Measurements from ENCODE around the gene FAM3C.

FAM3C gene

DNA sequence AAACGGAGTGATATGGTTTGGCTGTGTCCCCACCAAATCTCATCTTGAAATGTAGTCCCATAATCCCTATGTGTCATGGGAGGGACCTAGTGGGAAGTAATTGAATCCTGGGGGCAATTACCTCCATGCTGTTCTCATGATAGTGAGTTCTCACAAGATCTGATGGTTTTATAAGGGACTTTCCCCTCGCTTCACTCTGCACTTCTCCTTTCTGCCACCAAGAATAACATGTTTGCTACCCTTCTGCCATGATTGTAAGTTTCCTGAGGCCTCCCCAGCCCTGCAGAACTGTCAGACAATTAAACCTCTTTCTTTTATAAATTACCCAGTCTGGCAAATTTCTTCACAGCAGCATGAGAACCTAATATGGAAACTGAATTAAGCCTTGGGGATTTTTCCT, 19.1 kb downstream of the FAM3C start:
- H3K27me3 ChIP-seq: no peaks in the 10 kb centered on the region
- no peak overlapping the region for H3K4me3 ChIP-seq
- H3K27ac ChIP-seq: no peak overlapping the region
- no peaks in the 10 kb centered on the region for H3K9me3 ChIP-seq
- peaks cover 0 to 10% (median 0%) of the 10 kb centered on the region in 4 donors for H3K4me1 ChIP-seq
- no peak for TF ChIP-seq CTCF (IDR thresholded peaks at IDR 0.05)
- H3K36me3 ChIP-seq: peaks cover 0 to 32% (median 31%) of the 10 kb centered on the region in 3 donors
- no peak for DNase-seq
- intact Hi-C loops (cut with DNase I; ENCODE audit: low total_unique reads): loop anchor here (10.0 kb wide), 1 partner anchor 242 kb away; no protein-coding TSS in a partner anchor

GRCh38 chr7:121373177-121373576, 22.9 kb downstream of the FAM3C start:
- no peak overlapping the region for H3K27ac ChIP-seq
- no peaks in the 10 kb centered on the region for H3K9me3 ChIP-seq
- peaks cover 0 to 35% (median 27%) of the 10 kb centered on the region in 3 donors for H3K36me3 ChIP-seq
- TF ChIP-seq CTCF (IDR thresholded peaks at IDR 0.05): no peak
- intact Hi-C loops (cut with DNase I; ENCODE audit: low total_unique reads): loop anchor here (10.0 kb wide), 1 partner anchor 238 kb away; no protein-coding TSS in a partner anchor
- DNase-seq: no peak
- no peaks in the 10 kb centered on the region for H3K27me3 ChIP-seq
- peaks cover 0 to 13% (median 3%) of the 10 kb centered on the region in 4 donors for H3K4me1 ChIP-seq
- H3K4me3 ChIP-seq: no peak overlapping the region

DNA sequence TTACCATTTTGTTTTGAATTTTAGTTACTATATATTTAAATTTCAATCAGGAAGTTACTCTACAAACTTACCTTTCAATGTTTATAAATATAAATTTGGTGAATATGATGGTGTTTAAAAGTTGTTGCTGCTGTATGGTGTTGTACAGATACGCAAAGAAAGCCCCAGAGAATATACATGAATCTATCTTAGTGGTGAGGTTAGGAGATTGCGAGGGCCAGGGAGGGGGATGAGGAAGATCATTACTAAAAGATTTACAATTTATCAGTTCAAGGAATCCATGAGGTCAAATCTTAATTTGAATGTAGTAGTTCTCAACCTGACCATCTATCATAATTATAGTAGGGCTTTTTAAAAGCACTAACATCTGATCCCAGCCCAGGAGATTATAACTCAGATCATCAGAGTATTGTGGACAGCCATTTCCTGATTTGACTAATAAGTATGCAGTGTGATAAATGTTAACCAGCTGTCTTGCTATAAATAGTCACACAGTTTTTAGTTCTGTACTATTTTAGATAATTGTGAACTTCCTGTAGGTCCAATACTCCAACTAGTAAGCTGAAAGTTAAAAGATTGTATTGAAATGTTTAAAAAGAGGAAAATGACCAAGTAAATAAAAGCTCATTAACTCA, 23.6 kb downstream of the FAM3C start:
- no peak overlapping the region for H3K27ac ChIP-seq
- no peak for DNase-seq
- no peaks in the 10 kb centered on the region for H3K9me3 ChIP-seq
- peaks cover 0 to 28% (median 20%) of the 10 kb centered on the region in 3 donors for H3K36me3 ChIP-seq
- no peak overlapping the region for H3K4me3 ChIP-seq
- H3K4me1 ChIP-seq: peaks cover 0 to 13% (median 3%) of the 10 kb centered on the region in 4 donors
- H3K27me3 ChIP-seq: no peaks in the 10 kb centered on the region
- intact Hi-C loops (cut with DNase I; ENCODE audit: low total_unique reads): loop anchor here (10.0 kb wide), 1 partner anchor 238 kb away; no protein-coding TSS in a partner anchor
- no peak for TF ChIP-seq CTCF (IDR thresholded peaks at IDR 0.05)

DNA sequence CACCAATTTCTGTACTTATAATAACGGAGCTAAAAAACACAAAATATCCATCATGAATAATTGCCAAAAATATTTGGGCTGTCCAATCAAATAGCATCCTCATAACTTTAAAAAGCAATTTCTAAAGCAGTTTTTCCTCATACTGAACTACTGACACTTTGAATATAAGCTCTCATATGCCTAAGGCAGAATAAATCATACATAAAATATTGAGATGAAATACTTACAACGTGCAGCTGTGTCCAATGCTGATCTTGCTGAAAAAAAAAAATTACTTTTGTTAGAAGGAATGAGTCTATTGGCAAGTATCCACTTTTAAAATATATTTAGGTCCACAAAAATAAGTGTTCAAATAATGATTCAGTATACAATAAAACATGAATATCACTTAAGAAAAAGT, 24.2 kb downstream of the FAM3C start:
- no peak overlapping the region for H3K27ac ChIP-seq
- H3K4me1 ChIP-seq: peaks cover 0 to 13% (median 3%) of the 10 kb centered on the region in 4 donors
- no peaks in the 10 kb centered on the region for H3K27me3 ChIP-seq
- no peak for TF ChIP-seq CTCF (IDR thresholded peaks at IDR 0.05)
- no peak for DNase-seq
- peaks cover 0 to 22% (median 14%) of the 10 kb centered on the region in 3 donors for H3K36me3 ChIP-seq
- intact Hi-C loops (cut with DNase I; ENCODE audit: low total_unique reads): loop anchor here (10.0 kb wide), 1 partner anchor 237 kb away; no protein-coding TSS in a partner anchor
- H3K9me3 ChIP-seq: no peaks in the 10 kb centered on the region
- H3K4me3 ChIP-seq: no peak overlapping the region

GRCh38 chr7:121371367-121371766, 24.7 kb downstream of the FAM3C start:
- Histone ChIP-seq H3K27me3 (no peaks in the 10 kb centered on the region), H3K27ac (no peak overlapping the region), H3K36me3 (peaks cover 0 to 17% (median 12%) of the 10 kb centered on the region in 3 donors), H3K4me1 (peaks cover 0 to 13% (median 3%) of the 10 kb centered on the region in 4 donors), H3K4me3 (no peak overlapping the region), H3K9me3 (no peaks in the 10 kb centered on the region)
- no peak for TF ChIP-seq CTCF (IDR thresholded peaks at IDR 0.05)
- DNase-seq: no peak
- intact Hi-C loops (cut with DNase I; ENCODE audit: low total_unique reads): loop anchor here (10.0 kb wide), 1 partner anchor 237 kb away; no protein-coding TSS in a partner anchor

Data from tibial artery (tissue), 4 donors.